ENCODE measurements around the gene CLCN7. TPM values are rescaled to one million over a fixed set of nuclear protein-coding genes. Genes with fewer than 3 reads are reported as not detected.

CLCN7 gene
- total RNA-seq, 2 donors from 2014 or later, result 43.3 to 47.0 TPM

DNA sequence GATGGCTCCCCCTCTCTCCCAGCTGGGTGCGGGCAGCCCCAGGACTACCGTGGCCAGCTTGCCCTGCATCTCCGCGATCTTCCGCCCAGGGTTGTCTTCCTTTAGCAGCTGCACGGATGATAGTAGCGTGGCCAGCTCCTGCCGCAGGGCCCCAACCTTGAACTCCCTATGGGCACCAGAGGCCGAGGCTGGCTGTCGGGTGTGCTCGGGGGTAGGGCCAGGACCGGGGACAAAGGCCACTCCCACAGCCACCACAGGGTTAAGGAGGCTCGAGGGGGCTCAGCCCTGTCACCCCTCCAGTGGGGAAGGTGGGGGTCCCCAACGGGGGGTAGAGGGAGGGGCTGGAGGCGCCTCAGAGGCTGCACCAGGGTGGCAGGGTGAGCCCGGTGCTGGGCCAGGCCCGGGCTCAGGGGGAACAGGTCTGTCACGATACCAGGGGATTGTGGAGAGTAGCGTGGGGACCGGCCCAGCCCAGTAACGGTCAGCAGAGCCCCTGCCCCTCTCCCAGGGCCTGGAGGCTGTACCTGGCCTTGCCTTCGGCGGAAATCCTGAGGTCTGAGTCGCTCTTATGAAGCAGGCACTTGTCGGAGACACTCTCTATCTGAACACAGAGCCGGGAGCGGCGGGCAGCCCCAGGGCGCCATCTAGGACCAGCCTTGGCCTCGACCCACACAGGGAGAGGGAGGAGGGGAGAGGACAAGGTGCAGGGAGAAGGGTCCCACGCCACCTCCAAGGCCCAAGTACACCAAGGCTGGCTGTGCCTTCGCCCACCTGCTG, 38.7 kb downstream of the CLCN7 start:
- DNase-seq (ENCODE audit: low spot score), result no peak
- no peak overlapping the region for H3K27ac ChIP-seq
- TF ChIP-seq, protein P1, sequence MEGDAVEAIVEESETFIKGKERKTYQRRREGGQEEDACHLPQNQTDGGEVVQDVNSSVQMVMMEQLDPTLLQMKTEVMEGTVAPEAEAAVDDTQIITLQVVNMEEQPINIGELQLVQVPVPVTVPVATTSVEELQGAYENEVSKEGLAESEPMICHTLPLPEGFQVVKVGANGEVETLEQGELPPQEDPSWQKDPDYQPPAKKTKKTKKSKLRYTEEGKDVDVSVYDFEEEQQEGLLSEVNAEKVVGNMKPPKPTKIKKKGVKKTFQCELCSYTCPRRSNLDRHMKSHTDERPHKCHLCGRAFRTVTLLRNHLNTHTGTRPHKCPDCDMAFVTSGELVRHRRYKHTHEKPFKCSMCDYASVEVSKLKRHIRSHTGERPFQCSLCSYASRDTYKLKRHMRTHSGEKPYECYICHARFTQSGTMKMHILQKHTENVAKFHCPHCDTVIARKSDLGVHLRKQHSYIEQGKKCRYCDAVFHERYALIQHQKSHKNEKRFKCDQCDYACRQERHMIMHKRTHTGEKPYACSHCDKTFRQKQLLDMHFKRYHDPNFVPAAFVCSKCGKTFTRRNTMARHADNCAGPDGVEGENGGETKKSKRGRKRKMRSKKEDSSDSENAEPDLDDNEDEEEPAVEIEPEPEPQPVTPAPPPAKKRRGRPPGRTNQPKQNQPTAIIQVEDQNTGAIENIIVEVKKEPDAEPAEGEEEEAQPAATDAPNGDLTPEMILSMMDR (IDR thresholded peaks at IDR 0.05), result no peak
- no peaks in the 10 kb centered on the region for H3K27me3 ChIP-seq (replicated peaks; ENCODE audit: insufficient read depth)
- no peaks in the 10 kb centered on the region for H3K4me1 ChIP-seq (ENCODE audit: control insufficient read depth in 1 of 2, low read depth in 2 of 2)
- H3K9me3 ChIP-seq, result no peaks in the 10 kb centered on the region
- H3K4me3 ChIP-seq, result no peak overlapping the region
- no peak for ATAC-seq (ENCODE audit: insufficient number of reproducible peaks, low FRiP score, low read depth)
- no peaks in the 10 kb centered on the region for H3K36me3 ChIP-seq

DNA sequence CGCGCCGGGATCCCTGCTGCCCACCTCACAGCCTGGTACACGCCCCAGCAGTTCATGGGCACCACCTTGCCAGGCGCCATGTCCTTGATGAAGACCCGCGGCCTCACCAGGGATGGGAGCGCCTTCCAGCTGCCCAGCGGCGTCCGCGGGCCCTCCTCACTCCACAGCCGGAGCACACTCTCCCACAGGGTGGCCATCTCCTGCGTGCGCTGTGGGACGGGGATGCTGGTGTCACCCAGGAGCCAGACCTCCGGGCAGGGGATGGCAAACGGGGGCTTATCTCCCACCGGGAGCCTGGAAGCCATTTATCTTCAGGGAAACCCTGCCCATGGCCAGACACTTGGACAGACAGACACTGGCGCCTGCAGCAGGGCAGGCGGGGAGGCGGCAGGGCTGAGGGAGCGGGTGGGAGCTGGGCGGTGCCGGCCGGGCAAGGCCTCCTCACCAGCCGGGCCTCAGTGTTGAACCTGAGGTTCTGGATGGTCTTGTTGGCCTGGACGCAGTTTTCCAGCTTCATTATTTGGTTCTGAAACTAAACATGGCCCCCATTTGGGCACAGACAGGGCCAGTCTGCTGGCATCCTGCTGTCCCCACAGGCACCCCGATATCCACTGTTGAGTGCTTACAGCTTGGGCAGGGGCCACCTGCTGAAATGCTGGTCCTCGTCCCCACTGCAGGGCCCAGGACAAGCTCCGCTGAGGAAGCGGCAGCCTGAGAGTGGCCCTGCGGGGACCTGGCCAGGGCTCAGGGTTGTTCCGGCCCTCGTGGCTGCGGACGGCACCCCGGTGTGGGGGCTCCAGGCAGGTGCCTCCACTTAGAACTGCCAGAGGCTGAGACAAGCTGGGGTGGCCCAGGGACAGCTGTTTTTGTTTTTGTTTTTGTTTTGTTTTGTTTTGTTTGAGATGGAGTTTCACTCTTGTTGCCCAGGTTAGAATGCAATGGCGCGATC, 39.9 kb downstream of the CLCN7 start:
- Histone ChIP-seq H3K9me3 (no peaks in the 10 kb centered on the region), H3K27ac (no peak overlapping the region), H3K36me3 (no peaks in the 10 kb centered on the region), H3K27me3 (replicated peaks; ENCODE audit: insufficient read depth) (no peaks in the 10 kb centered on the region), H3K4me1 (ENCODE audit: control insufficient read depth in 1 of 2, low read depth in 2 of 2) (no peaks in the 10 kb centered on the region), H3K4me3 (no peak overlapping the region)
- no peak for DNase-seq (ENCODE audit: low spot score)
- TF ChIP-seq, protein P1 (IDR thresholded peaks at IDR 0.05), result no peak
- no peak for ATAC-seq (ENCODE audit: insufficient number of reproducible peaks, low FRiP score, low read depth)

DNA sequence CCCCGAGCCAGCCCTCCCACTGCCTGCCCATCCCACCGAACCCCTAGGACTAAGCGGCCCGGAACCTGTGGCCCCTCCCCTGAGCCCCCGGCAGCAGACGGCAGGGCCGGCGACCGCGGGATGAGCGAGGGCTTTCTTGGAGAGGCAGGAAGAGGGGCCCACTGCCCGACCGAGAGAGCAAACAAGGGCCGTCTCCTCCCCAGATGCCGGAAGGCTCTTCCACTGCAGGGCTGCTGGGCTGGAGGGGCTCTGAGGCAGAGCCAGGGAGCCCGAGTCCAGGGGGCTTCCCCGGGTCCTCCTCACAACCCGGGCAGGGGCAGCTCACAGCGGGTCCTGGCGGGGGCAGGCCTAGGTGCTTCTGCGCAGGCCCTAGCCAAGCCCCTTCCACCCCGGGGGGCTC, 41.1 kb downstream of the CLCN7 start:
- H3K4me1 ChIP-seq (ENCODE audit: control insufficient read depth in 1 of 2, low read depth in 2 of 2), result no peaks in the 10 kb centered on the region

DNA sequence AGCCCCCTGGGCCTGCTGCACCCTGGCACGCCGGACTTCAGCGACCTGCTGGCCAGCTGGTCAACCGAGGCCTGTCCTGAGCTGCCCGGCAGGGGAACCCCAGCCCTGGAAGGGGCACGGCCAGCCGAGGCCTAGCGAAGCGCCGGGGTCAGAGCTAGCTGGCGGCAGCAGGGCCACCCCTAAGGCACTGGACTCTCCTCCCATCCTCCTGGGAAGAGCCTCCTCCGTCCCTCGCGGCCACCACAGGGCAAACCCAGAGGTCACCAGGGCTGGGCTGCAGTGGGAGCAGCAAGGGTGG, 41.6 kb downstream of the CLCN7 start:
- ATAC-seq (ENCODE audit: insufficient number of reproducible peaks, low FRiP score, low read depth), result no peak
- Histone ChIP-seq H3K36me3 (no peaks in the 10 kb centered on the region), H3K27me3 (replicated peaks; ENCODE audit: insufficient read depth) (no peaks in the 10 kb centered on the region), H3K9me3 (no peaks in the 10 kb centered on the region), H3K27ac (no peak overlapping the region), H3K4me3 (no peak overlapping the region), H3K4me1 (ENCODE audit: control insufficient read depth in 1 of 2, low read depth in 2 of 2) (no peaks in the 10 kb centered on the region)
- no peak for DNase-seq (ENCODE audit: low spot score)
- TF ChIP-seq, protein P1 (IDR thresholded peaks at IDR 0.05), result no peak

More for the DNA sequence above, 41.1 kb downstream of the CLCN7 start:
- Histone ChIP-seq H3K27ac (no peak overlapping the region), H3K4me3 (no peak overlapping the region), H3K9me3 (no peaks in the 10 kb centered on the region), H3K27me3 (replicated peaks; ENCODE audit: insufficient read depth) (no peaks in the 10 kb centered on the region), H3K36me3 (no peaks in the 10 kb centered on the region)
- TF ChIP-seq, protein P1 (IDR thresholded peaks at IDR 0.05), result no peak
- ATAC-seq (ENCODE audit: insufficient number of reproducible peaks, low FRiP score, low read depth) (no peak), DNase-seq (ENCODE audit: low spot score) (no peak)

Data from thoracic aorta (tissue), 2 donors.